Fibroblast of the aortic adventitia (primary cell): ENCODE measurements around the gene PTGS2. TPM values are rescaled to one million over a fixed set of nuclear protein-coding genes. Genes with fewer than 3 reads are reported as not detected.

Source experiments
- DNase-seq: peaks from one replicate; pipeline ENCODE4 v3.0.0-alpha.2; 2010; ENCODE audit warnings: low read depth
- H3K4me3 ChIP-seq: 2 replicates; pipeline ENCODE4 v1.5.1; 2011; ENCODE audit warnings: low read depth, mild to moderate bottlenecking, control low read depth, low read length, moderate library complexity
- CTCF ChIP-seq: IDR thresholded peaks from 2 replicates; pipeline ENCODE4 v1.5.1; 2011; ENCODE audit warnings: mild to moderate bottlenecking, low read length, control low read depth, inconsistent platforms; ENCODE audit not compliant: insufficient read depth
- total RNA-seq: library from RNA; depleted of rRNA; stranded (reverse); fragments of >200 nt; gene quantifications from 2 replicates; pipeline ENCODE4 v1.2.3, GENCODE V29; 2012; ENCODE audit warnings: low replicate concordance

The PTGS2 gene
- total RNA-seq: 1.2 and 15.0 TPM in 2 replicates

- DNase-seq: peak; percentile 98
- peak within 1 kb of the TSS; percentile 81 for H3K4me3 ChIP-seq
- TF ChIP-seq CTCF: peak; percentile 69
These were observed at the start of gene PTGS2 for GRCh38 chr1:186680245-186681061. PTGS2 (minus strand) TSS chr1:186680423; CDS start chr1:186680290, 133 bp downstream.

- peak; percentile 70 for DNase-seq
These were observed 42.6 kb upstream of the PTGS2 start for GRCh38 chr1:186722711-186723309.

GRCh38 chr1:186717286-186717685 is 37.1 kb upstream of the PTGS2 start:
- no peak for DNase-seq
- no peak overlapping the region for H3K4me3 ChIP-seq
- no peak for TF ChIP-seq CTCF

More at GRCh38 chr1:186722711-186723309, 42.6 kb upstream of the PTGS2 start:
- peak; percentile 62 for TF ChIP-seq CTCF
- no peak overlapping the region for H3K4me3 ChIP-seq

GRCh38 chr1:186715887-186716809 is 35.9 kb upstream of the PTGS2 start:
- H3K4me3 ChIP-seq: no peak overlapping the region
- no peak for DNase-seq
- TF ChIP-seq CTCF: no peak

GRCh38 chr1:186710696-186711095 is 30.5 kb upstream of the PTGS2 start:
- DNase-seq: no peak
- H3K4me3 ChIP-seq: no peak overlapping the region
- no peak for TF ChIP-seq CTCF

- no peak overlapping the region for H3K4me3 ChIP-seq
- TF ChIP-seq CTCF: no peak
- DNase-seq: peak; percentile 63
These were observed 28.5 kb upstream of the PTGS2 start for GRCh38 chr1:186708694-186709097.
